PC-3 (cell line): Measurements from ENCODE around the gene SCAMP3.

ENCODE experiments used
- CTCF ChIP-seq: fragments of 300-600 bp; sonication (generic); conservative IDR thresholded peaks from 2 replicates; pipeline ENCODE4 v1.5.1; 2017; ENCODE audit warnings: antibody characterized with exemption, low read depth, mild to moderate bottlenecking, low read length
- EZH2 ChIP-seq: fragments of 300-600 bp; sonication (generic); IDR thresholded peaks from one replicate; pipeline ENCODE4 v1.6.1; 2017; ENCODE audit warnings: antibody characterized with exemption, mild to moderate bottlenecking, low read length; ENCODE audit not compliant: unreplicated experiment
- EZH2phosphoT487 ChIP-seq: fragments of 300-600 bp; sonication (generic); IDR thresholded peaks from 2 replicates; pipeline ENCODE4 v1.6.1; 2018; ENCODE audit warnings: mild to moderate bottlenecking, antibody characterized with exemption, low read length, borderline replicate concordance

- TF ChIP-seq CTCF (no peak), EZH2 (no peak), EZH2phosphoT487 (no peak)
These were observed 43.8 kb upstream of the SCAMP3 start for GRCh38 chr1:155305881-155306391.
